Measurements from ENCODE around the gene PHF20. TPM values are rescaled to one million over a fixed set of nuclear protein-coding genes. Genes with fewer than 3 reads are reported as not detected.

PHF20 gene
- total RNA-seq, 1 donor from 2014 or later = 40.1 TPM

DNA sequence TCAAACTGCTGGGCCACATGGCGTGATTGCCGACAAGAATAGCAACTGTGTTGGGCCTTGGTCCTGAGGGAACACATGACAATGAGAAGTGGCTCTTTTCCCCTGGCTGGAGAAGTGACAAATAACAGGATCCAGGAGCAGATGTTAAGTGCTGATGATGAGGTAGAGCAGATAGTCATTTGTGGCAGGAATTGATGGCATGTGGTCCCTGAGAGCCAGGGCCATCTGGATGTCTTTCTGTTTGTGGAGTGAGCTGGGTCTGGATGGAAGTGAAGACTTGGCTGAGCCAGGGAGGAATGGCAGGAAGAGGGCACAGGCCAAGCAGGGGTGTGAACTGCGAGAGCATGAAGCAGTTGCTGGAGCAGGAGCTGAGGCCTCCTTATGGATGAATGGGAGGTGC, 114.7 kb downstream of the PHF20 start:
- no peak overlapping the region for H2AFZ ChIP-seq (ENCODE audit: low read depth, low read length)
- no peak overlapping the region for H3K4me3 ChIP-seq (ENCODE audit: insufficient read depth, low read depth, low read length)
- Mint-ChIP-seq H3K4me1 (ENCODE audit: low read depth, unreplicated experiment) (peaks cover 14% of the 10 kb centered on the region), H3K27ac (ENCODE audit: unreplicated experiment) (peak overlapping the region; percentile 63), H3K9me3 (ENCODE audit: unreplicated experiment) (no peaks in the 10 kb centered on the region), H3K36me3 (ENCODE audit: low read depth, unreplicated experiment) (peaks cover 3% of the 10 kb centered on the region), H3K4me3 (ENCODE audit: unreplicated experiment) (no peak overlapping the region), H3K27me3 (ENCODE audit: low read depth, unreplicated experiment) (no peaks in the 10 kb centered on the region)
- FAIRE-seq = no peak
- peaks cover 11% of the 10 kb centered on the region for H3K4me1 ChIP-seq (ENCODE audit: insufficient read depth, low read length)
- H3K27me3 ChIP-seq (ENCODE audit: insufficient read depth, low read length) = no peaks in the 10 kb centered on the region
- no peaks in the 10 kb centered on the region for H3K36me3 ChIP-seq (ENCODE audit: insufficient read depth, low read length)
- H4K20me1 ChIP-seq (ENCODE audit: insufficient read depth, low read length) = no peaks in the 10 kb centered on the region
- no peaks in the 10 kb centered on the region for H3K9me3 ChIP-seq (ENCODE audit: insufficient read depth, low read depth, low read length)
- TF ChIP-seq EZH2 (IDR thresholded peaks at IDR 0.05; ENCODE audit: insufficient read depth, low read length) = no peak
- TF ChIP-seq, protein P1, sequence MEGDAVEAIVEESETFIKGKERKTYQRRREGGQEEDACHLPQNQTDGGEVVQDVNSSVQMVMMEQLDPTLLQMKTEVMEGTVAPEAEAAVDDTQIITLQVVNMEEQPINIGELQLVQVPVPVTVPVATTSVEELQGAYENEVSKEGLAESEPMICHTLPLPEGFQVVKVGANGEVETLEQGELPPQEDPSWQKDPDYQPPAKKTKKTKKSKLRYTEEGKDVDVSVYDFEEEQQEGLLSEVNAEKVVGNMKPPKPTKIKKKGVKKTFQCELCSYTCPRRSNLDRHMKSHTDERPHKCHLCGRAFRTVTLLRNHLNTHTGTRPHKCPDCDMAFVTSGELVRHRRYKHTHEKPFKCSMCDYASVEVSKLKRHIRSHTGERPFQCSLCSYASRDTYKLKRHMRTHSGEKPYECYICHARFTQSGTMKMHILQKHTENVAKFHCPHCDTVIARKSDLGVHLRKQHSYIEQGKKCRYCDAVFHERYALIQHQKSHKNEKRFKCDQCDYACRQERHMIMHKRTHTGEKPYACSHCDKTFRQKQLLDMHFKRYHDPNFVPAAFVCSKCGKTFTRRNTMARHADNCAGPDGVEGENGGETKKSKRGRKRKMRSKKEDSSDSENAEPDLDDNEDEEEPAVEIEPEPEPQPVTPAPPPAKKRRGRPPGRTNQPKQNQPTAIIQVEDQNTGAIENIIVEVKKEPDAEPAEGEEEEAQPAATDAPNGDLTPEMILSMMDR (IDR thresholded peaks at IDR 0.05; ENCODE audit: insufficient read depth, low read depth, low read length) = no peak
- H3K9ac ChIP-seq (ENCODE audit: low read length) = no peak overlapping the region
- H3K4me2 ChIP-seq (ENCODE audit: low read length) = no peak overlapping the region
- H3K27ac ChIP-seq (ENCODE audit: low read depth, low read length) = peak overlapping the region; percentile 4
- H3K79me2 ChIP-seq (ENCODE audit: insufficient read depth, low read length) = peaks cover 18% of the 10 kb centered on the region
- DNase-seq (ENCODE audit: low read depth) = no peak

DNA sequence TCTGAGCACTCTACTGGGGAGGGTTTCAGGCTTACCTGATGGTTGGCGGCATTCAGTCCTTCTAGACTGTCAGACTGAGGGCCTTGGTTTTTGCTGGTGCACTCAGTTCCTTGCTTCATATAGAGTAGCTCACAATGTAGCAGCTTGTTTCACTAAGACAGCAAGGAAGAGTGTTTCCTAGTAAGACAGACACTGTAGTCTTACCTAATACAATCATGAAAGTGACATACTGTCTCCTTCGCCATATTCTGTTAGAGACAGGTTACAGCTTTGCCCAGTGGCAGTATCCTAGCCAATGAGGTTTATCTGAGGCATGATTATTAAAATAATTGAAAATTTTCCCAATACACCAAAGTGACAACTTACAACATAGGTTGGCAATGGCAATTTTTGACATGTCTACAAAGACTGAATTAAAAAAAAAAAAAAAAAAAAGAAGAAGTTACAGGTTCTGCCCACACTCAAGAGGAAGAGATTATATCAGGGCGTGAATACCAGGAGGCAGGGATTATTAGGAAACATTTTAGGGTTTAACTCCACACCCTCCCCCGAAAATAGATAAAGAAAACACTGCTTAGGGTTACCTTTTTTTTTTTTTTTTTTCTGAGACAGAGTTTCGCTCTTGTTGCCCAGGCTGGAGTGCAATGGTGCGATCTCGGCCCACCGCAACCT, 115.7 kb downstream of the PHF20 start:
- Mint-ChIP-seq H3K4me1 (ENCODE audit: low read depth, unreplicated experiment) (peaks cover 14% of the 10 kb centered on the region), H3K27me3 (ENCODE audit: low read depth, unreplicated experiment) (no peaks in the 10 kb centered on the region), H3K4me3 (ENCODE audit: unreplicated experiment) (no peak overlapping the region), H3K36me3 (ENCODE audit: low read depth, unreplicated experiment) (peaks cover 3% of the 10 kb centered on the region), H3K27ac (ENCODE audit: unreplicated experiment) (peak overlapping the region; percentile 26), H3K9me3 (ENCODE audit: unreplicated experiment) (no peaks in the 10 kb centered on the region)
- Histone ChIP-seq H2AFZ (ENCODE audit: low read depth, low read length) (no peak overlapping the region), H3K27ac (ENCODE audit: low read depth, low read length) (no peak overlapping the region), H3K4me3 (ENCODE audit: insufficient read depth, low read depth, low read length) (no peak overlapping the region), H3K27me3 (ENCODE audit: insufficient read depth, low read length) (no peaks in the 10 kb centered on the region), H4K20me1 (ENCODE audit: insufficient read depth, low read length) (no peaks in the 10 kb centered on the region), H3K4me1 (ENCODE audit: insufficient read depth, low read length) (peaks cover 11% of the 10 kb centered on the region), H3K9me3 (ENCODE audit: insufficient read depth, low read depth, low read length) (no peaks in the 10 kb centered on the region), H3K4me2 (ENCODE audit: low read length) (no peak overlapping the region), H3K36me3 (ENCODE audit: insufficient read depth, low read length) (no peaks in the 10 kb centered on the region), H3K9ac (ENCODE audit: low read length) (no peak overlapping the region), H3K79me2 (ENCODE audit: insufficient read depth, low read length) (peaks cover 18% of the 10 kb centered on the region)
- TF ChIP-seq, protein P1 (IDR thresholded peaks at IDR 0.05; ENCODE audit: insufficient read depth, low read depth, low read length) = no peak
- TF ChIP-seq EZH2 (IDR thresholded peaks at IDR 0.05; ENCODE audit: insufficient read depth, low read length) = no peak
- FAIRE-seq (no peak), DNase-seq (ENCODE audit: low read depth) (no peak)

DNA sequence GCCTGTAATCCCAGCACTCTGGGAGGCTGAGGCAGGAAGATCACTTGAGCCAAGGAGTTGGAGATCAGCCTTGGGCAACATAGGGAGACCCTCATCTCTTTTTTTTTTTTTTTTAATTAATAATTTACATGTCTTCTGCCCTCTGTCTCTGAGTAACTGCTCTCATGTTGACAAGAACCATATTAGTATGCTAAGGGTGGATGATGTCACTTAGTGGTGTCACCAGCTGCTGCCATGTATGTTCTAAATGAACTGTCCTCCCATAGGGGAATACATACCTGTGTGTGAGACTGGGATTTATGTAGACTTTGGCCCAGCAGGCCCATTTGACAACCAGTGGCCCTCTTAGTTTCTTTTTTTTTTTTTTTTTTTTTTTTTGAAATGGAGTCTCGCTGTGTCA, 116.8 kb downstream of the PHF20 start:
- Histone ChIP-seq H3K4me2 (ENCODE audit: low read length) (no peak overlapping the region), H3K9me3 (ENCODE audit: insufficient read depth, low read depth, low read length) (no peaks in the 10 kb centered on the region), H3K4me1 (ENCODE audit: insufficient read depth, low read length) (peaks cover 2% of the 10 kb centered on the region), H3K79me2 (ENCODE audit: insufficient read depth, low read length) (peaks cover 18% of the 10 kb centered on the region), H3K4me3 (ENCODE audit: insufficient read depth, low read depth, low read length) (no peak overlapping the region), H3K27ac (ENCODE audit: low read depth, low read length) (no peak overlapping the region), H3K27me3 (ENCODE audit: insufficient read depth, low read length) (no peaks in the 10 kb centered on the region), H4K20me1 (ENCODE audit: insufficient read depth, low read length) (no peaks in the 10 kb centered on the region), H3K9ac (ENCODE audit: low read length) (no peak overlapping the region), H2AFZ (ENCODE audit: low read depth, low read length) (no peak overlapping the region), H3K36me3 (ENCODE audit: insufficient read depth, low read length) (no peaks in the 10 kb centered on the region)
- Mint-ChIP-seq H3K4me1 (ENCODE audit: low read depth, unreplicated experiment) (peaks cover 11% of the 10 kb centered on the region), H3K36me3 (ENCODE audit: low read depth, unreplicated experiment) (peaks cover 3% of the 10 kb centered on the region), H3K27ac (ENCODE audit: unreplicated experiment) (no peak overlapping the region), H3K27me3 (ENCODE audit: low read depth, unreplicated experiment) (no peaks in the 10 kb centered on the region), H3K9me3 (ENCODE audit: unreplicated experiment) (no peaks in the 10 kb centered on the region), H3K4me3 (ENCODE audit: unreplicated experiment) (no peak overlapping the region)
- DNase-seq (ENCODE audit: low read depth) (no peak), FAIRE-seq (no peak)
- TF ChIP-seq, protein P1 (IDR thresholded peaks at IDR 0.05; ENCODE audit: insufficient read depth, low read depth, low read length) = no peak
- no peak for TF ChIP-seq EZH2 (IDR thresholded peaks at IDR 0.05; ENCODE audit: insufficient read depth, low read length)

All from astrocyte (in vitro differentiated cells and primary cell).